Measurements from ENCODE around the gene CSH1.

The CSH1 gene

GRCh38 chr17:63941162-63941561, 44.8 kb upstream of the CSH1 start:
- no peak for DNase-seq (ENCODE audit: low spot score)
- in situ Hi-C loops (cut with MboI; ENCODE audit: low pct_unique_long_range_greater_than_20kb, low sequenced_read_pairs, unreplicated experiment), result no loop called here
- TF ChIP-seq, protein P1, sequence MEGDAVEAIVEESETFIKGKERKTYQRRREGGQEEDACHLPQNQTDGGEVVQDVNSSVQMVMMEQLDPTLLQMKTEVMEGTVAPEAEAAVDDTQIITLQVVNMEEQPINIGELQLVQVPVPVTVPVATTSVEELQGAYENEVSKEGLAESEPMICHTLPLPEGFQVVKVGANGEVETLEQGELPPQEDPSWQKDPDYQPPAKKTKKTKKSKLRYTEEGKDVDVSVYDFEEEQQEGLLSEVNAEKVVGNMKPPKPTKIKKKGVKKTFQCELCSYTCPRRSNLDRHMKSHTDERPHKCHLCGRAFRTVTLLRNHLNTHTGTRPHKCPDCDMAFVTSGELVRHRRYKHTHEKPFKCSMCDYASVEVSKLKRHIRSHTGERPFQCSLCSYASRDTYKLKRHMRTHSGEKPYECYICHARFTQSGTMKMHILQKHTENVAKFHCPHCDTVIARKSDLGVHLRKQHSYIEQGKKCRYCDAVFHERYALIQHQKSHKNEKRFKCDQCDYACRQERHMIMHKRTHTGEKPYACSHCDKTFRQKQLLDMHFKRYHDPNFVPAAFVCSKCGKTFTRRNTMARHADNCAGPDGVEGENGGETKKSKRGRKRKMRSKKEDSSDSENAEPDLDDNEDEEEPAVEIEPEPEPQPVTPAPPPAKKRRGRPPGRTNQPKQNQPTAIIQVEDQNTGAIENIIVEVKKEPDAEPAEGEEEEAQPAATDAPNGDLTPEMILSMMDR (IDR thresholded peaks at IDR 0.05; ENCODE audit: extremely low read depth, insufficient read depth, missing control alignments), result no peak

GRCh38 chr17:63940584-63940983, 44.2 kb upstream of the CSH1 start:
- in situ Hi-C loops (cut with MboI; ENCODE audit: low pct_unique_long_range_greater_than_20kb, low sequenced_read_pairs, unreplicated experiment), result no loop called here
- TF ChIP-seq, protein P1 (IDR thresholded peaks at IDR 0.05; ENCODE audit: extremely low read depth, insufficient read depth, missing control alignments), result no peak
- no peak for DNase-seq (ENCODE audit: low spot score)

DNA sequence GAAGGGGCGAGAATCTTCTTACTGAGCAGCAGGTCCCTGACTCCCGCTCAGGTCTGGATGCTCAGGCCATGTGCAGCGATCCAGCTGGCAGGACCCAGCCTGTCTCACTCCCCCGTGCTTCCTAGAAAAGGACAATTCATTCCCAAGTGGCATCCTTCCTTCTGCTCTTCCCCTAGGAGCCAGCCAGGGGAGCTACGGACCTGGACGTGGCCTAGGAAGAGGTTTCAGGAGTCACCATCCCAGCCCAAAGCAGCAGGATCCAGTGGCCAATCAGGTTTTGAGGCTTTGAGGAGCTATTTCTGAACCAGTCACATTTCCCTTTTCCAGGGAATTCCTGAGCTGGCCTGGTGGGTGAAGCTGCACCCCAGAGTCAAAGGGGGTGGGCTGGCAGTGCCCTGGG, 43.5 kb upstream of the CSH1 start:
- in situ Hi-C loops (cut with MboI; ENCODE audit: low pct_unique_long_range_greater_than_20kb, low sequenced_read_pairs, unreplicated experiment), result no loop called here
- TF ChIP-seq, protein P1 (IDR thresholded peaks at IDR 0.05; ENCODE audit: extremely low read depth, insufficient read depth, missing control alignments), result no peak
- DNase-seq (ENCODE audit: low spot score), result no peak

DNA sequence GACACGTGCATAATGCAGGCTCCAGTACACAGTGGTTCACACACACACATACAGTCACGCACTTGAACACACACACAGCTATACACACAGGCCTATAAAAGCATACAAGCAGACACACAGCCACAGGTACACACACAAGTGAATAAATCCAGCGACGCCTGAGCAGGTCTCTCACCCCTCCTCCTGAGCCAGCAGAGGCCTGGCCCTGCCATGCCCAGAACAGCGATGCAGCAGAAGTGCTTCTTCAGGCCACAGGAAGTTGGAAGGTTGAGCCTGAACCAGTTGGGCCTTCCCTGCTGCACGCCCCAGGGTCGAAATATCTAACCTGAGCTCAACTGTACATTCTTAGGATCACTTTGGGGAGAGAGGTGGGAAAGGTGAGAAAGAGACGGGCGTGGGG, 43.0 kb upstream of the CSH1 start:
- DNase-seq (ENCODE audit: low spot score), result no peak
- in situ Hi-C loops (cut with MboI; ENCODE audit: low pct_unique_long_range_greater_than_20kb, low sequenced_read_pairs, unreplicated experiment), result no loop called here
- TF ChIP-seq, protein P1 (IDR thresholded peaks at IDR 0.05; ENCODE audit: extremely low read depth, insufficient read depth, missing control alignments), result no peak

DNA sequence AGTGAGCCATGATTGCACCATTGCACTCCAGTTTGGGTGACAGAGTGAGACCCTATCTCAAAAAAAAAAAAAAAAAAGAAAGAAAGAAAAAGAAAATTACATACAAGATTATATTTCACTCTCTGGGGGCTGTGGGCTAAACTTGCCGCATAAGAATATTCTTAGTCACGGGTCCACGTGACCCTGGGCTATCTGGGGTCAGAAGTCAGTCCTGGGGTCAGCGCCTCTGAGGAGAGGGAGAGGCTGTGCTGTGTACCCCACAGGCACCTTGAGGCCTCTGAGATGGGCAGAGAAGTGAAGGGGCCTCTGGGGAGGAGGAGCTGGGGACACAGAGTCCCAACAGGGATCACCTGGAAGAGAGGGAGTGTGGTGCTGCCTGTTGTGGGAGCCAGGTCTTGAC, 41.5 kb upstream of the CSH1 start:
- DNase-seq (ENCODE audit: low spot score), result no peak
- TF ChIP-seq, protein P1 (IDR thresholded peaks at IDR 0.05; ENCODE audit: extremely low read depth, insufficient read depth, missing control alignments), result no peak
- in situ Hi-C loops (cut with MboI; ENCODE audit: low pct_unique_long_range_greater_than_20kb, low sequenced_read_pairs, unreplicated experiment), result no loop called here

DNA sequence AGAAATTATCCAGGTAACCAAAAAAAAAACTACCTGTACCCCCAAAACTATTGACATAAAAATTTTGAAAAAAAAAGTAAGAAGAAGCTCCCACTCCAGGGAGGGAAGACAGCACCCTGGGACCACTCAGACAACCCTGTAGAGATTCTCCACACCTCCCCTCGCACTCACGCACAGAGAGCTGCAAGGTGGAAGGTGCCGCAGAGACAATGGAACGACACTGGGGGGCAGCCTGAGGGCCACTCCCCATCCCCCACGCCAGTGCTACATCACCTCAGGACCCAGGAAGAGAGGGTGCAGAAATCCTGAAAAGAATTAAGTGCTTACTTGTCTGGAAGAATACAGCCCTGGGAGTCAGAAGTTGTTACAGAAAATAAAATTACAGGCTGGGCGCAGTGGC, 40.9 kb upstream of the CSH1 start:
- in situ Hi-C loops (cut with MboI; ENCODE audit: low pct_unique_long_range_greater_than_20kb, low sequenced_read_pairs, unreplicated experiment), result no loop called here
- TF ChIP-seq, protein P1 (IDR thresholded peaks at IDR 0.05; ENCODE audit: extremely low read depth, insufficient read depth, missing control alignments), result no peak
- no peak for DNase-seq (ENCODE audit: low spot score)
